ENCODE results near the gene PALS2. TPM values are rescaled to one million over a fixed set of nuclear protein-coding genes. Genes with fewer than 3 reads are reported as not detected.
A peak's percentile ranks its signal among the peaks of the same experiment; 100 is the strongest.

The PALS2 gene
- total RNA-seq, 1 donor from 2014 or later = 51.8 TPM

- H3K79me2 ChIP-seq (ENCODE audit: low read depth) = peaks cover 96% of the 10 kb centered on the region
- DNase-seq (ENCODE audit: low spot score) = no peak
Observed at GRCh38 chr7:24604630-24605029, 31.4 kb downstream of the PALS2 start.

GRCh38 chr7:24608504-24608903 lies 35.3 kb downstream of the PALS2 start:
- Mint-ChIP-seq H3K9me3 (peaks cover 3% of the 10 kb centered on the region), H3K27me3 (ENCODE audit: insufficient read depth, low read depth) (no peaks in the 10 kb centered on the region), H3K4me1 (no peaks in the 10 kb centered on the region), H3K4me3 (no peak overlapping the region), H3K36me3 (peaks cover 3% of the 10 kb centered on the region), H3K27ac (no peak overlapping the region)
- no peaks in the 10 kb centered on the region for H4K20me1 ChIP-seq (ENCODE audit: low read depth)
- H3K27me3 ChIP-seq = no peaks in the 10 kb centered on the region
- no peaks in the 10 kb centered on the region for H3K36me3 ChIP-seq
- H3K4me3 ChIP-seq = no peak overlapping the region
- H3K27ac ChIP-seq = peak overlapping the region; percentile 28
- TF ChIP-seq EZH2 (IDR thresholded peaks at IDR 0.05) (no peak), CTCF (IDR thresholded peaks at IDR 0.05) (no peak), EZH2phosphoT487 (IDR thresholded peaks at IDR 0.05) (no peak)
- H2AFZ ChIP-seq (replicated peaks) = no peak overlapping the region
- H3K9ac ChIP-seq = no peak overlapping the region
- DNase-seq (ENCODE audit: low spot score) = no peak
- peaks cover 17% of the 10 kb centered on the region for H3K4me1 ChIP-seq
- H3F3A ChIP-seq (ENCODE audit: low read depth) = peaks cover 3% of the 10 kb centered on the region
- no peaks in the 10 kb centered on the region for H3K9me3 ChIP-seq (ENCODE audit: low read depth)
- peaks cover 97% of the 10 kb centered on the region for H3K79me2 ChIP-seq (ENCODE audit: low read depth)
- no peak overlapping the region for H3K4me2 ChIP-seq

More at GRCh38 chr7:24604630-24605029, 31.4 kb downstream of the PALS2 start:
- H3K27me3 Mint-ChIP-seq (ENCODE audit: insufficient read depth, low read depth) = no peaks in the 10 kb centered on the region
- peaks cover 3% of the 10 kb centered on the region for H3F3A ChIP-seq (ENCODE audit: low read depth)
- H3K4me3 Mint-ChIP-seq = no peak overlapping the region
- TF ChIP-seq EZH2phosphoT487 (IDR thresholded peaks at IDR 0.05) = no peak
- no peak for TF ChIP-seq CTCF (IDR thresholded peaks at IDR 0.05)
- no peak for TF ChIP-seq EZH2 (IDR thresholded peaks at IDR 0.05)
- no peaks in the 10 kb centered on the region for H3K27me3 ChIP-seq
- peaks cover 15% of the 10 kb centered on the region for H3K36me3 Mint-ChIP-seq
- H3K9me3 ChIP-seq (ENCODE audit: low read depth) = no peaks in the 10 kb centered on the region
- H3K27ac Mint-ChIP-seq = no peak overlapping the region
- H3K9me3 Mint-ChIP-seq = peaks cover 19% of the 10 kb centered on the region
- H3K27ac ChIP-seq = no peak overlapping the region
- H3K4me2 ChIP-seq = no peak overlapping the region
- no peak overlapping the region for H2AFZ ChIP-seq (replicated peaks)
- H3K9ac ChIP-seq = no peak overlapping the region
- peaks cover 15% of the 10 kb centered on the region for H3K4me1 ChIP-seq
- H3K36me3 ChIP-seq = no peaks in the 10 kb centered on the region
- H3K4me3 ChIP-seq = no peak overlapping the region
- no peaks in the 10 kb centered on the region for H3K4me1 Mint-ChIP-seq
- no peaks in the 10 kb centered on the region for H4K20me1 ChIP-seq (ENCODE audit: low read depth)

GRCh38 chr7:24609059-24609458 lies 35.8 kb downstream of the PALS2 start:
- H3K27ac Mint-ChIP-seq = no peak overlapping the region

More at GRCh38 chr7:24609059-24609458, 35.8 kb downstream of the PALS2 start:
- H3K27ac ChIP-seq = peak overlapping the region; percentile 28
- no peaks in the 10 kb centered on the region for H3K36me3 ChIP-seq
- no peak overlapping the region for H3K9ac ChIP-seq
- peaks cover 6% of the 10 kb centered on the region for H3K36me3 Mint-ChIP-seq
- H3K4me3 ChIP-seq = no peak overlapping the region
- peaks cover 99% of the 10 kb centered on the region for H3K79me2 ChIP-seq (ENCODE audit: low read depth)
- H2AFZ ChIP-seq (replicated peaks) = no peak overlapping the region
- no peaks in the 10 kb centered on the region for H3K4me1 Mint-ChIP-seq
- no peak overlapping the region for H3K4me3 Mint-ChIP-seq
- H3K4me1 ChIP-seq = peaks cover 17% of the 10 kb centered on the region
- peaks cover 6% of the 10 kb centered on the region for H3K9me3 Mint-ChIP-seq
- no peak for TF ChIP-seq CTCF (IDR thresholded peaks at IDR 0.05)
- no peak for TF ChIP-seq EZH2 (IDR thresholded peaks at IDR 0.05)
- no peak for TF ChIP-seq EZH2phosphoT487 (IDR thresholded peaks at IDR 0.05)
- H4K20me1 ChIP-seq (ENCODE audit: low read depth) = no peaks in the 10 kb centered on the region
- no peaks in the 10 kb centered on the region for H3K27me3 ChIP-seq
- H3K9me3 ChIP-seq (ENCODE audit: low read depth) = no peaks in the 10 kb centered on the region
- no peak for DNase-seq (ENCODE audit: low spot score)
- peaks cover 3% of the 10 kb centered on the region for H3F3A ChIP-seq (ENCODE audit: low read depth)
- H3K4me2 ChIP-seq = peak overlapping the region; percentile 48
- no peaks in the 10 kb centered on the region for H3K27me3 Mint-ChIP-seq (ENCODE audit: insufficient read depth, low read depth)
